ENCODE results near the gene MYOD1.

DNA sequence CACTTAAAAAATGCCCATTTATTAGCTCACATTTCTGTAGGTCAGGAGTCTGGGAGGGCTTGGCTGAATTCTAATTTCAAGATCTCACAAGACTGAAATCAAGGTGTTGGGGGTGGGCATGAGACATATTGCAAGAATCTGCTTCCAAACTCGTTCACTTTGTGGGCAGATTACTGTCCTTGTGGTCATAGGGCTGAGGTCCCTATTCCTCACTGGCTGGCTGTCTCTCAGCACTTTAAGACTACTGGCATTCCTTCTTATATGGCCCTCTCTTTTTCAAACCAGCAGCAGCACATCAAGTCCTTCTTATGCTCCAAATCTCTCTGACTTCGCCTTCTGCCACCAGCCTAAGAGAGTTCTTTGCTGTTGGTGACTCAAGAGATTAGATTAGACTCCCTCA, 27.8 kb upstream of the MYOD1 start:
- TF ChIP-seq, protein P1, sequence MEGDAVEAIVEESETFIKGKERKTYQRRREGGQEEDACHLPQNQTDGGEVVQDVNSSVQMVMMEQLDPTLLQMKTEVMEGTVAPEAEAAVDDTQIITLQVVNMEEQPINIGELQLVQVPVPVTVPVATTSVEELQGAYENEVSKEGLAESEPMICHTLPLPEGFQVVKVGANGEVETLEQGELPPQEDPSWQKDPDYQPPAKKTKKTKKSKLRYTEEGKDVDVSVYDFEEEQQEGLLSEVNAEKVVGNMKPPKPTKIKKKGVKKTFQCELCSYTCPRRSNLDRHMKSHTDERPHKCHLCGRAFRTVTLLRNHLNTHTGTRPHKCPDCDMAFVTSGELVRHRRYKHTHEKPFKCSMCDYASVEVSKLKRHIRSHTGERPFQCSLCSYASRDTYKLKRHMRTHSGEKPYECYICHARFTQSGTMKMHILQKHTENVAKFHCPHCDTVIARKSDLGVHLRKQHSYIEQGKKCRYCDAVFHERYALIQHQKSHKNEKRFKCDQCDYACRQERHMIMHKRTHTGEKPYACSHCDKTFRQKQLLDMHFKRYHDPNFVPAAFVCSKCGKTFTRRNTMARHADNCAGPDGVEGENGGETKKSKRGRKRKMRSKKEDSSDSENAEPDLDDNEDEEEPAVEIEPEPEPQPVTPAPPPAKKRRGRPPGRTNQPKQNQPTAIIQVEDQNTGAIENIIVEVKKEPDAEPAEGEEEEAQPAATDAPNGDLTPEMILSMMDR (IDR thresholded peaks at IDR 0.05; ENCODE audit: low read length): no peak
- no peak for TF ChIP-seq EZH2 (optimal IDR thresholded peaks at IDR 0.05; ENCODE audit: low read depth, low read length)
